GM08714 (cell line): ENCODE data around the gene PRRX2.
"Not testable (repeated sequence)": the region's sequence is repeated elsewhere in the genome, so short reads cannot be mapped to it uniquely, and the experiment has no call there.

Source experiments
- H3K4me3 ChIP-seq: fragments of 200-500 bp; sonication (Bioruptor generic); 2 replicates; pipeline ENCODE4 v1.5.1; 2014; ENCODE audit warnings: mild to moderate bottlenecking, low read length, inconsistent platforms
- ZNF274 ChIP-seq: IDR thresholded peaks from 2 replicates; pipeline ENCODE4 v1.6.1; 2012; ENCODE audit warnings: mild to moderate bottlenecking, low read depth, low read length

Gene PRRX2

DNA sequence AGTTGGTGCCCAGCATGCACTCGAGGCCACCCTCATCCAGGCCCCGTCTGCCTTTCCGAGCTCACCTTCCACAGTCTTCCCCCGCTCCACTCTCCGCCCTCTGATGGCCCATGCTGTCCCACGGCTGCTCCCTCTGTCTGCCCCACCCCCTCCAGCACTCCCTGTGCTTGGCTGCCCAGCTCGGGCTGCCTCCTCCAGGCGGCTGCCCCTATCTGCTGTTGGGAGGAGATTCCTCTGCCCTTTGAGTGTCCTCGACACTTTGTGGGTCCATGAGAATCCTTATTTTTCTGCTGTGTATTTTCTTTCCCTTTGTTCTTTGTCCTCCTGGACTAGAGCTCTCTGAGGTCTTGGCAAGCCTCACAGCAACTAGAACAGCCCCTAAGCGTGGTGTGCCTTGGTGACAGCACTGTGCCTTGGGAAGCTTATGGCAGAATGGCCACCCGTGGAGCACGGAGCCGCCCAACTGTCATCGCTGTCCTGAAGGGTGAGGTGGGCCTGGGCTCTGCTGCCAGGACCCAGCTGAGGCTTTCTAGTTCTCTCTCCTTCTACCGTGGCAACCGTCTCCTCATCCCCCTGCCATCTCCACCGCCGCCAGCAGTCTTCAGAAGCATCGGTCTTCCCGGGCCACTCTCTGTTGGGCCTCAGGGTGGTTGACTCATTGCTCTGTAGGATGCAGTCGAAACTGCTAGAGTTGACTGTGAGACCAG lies 34.3 kb upstream of the PRRX2 start:
- H3K4me3 ChIP-seq, result no peak overlapping the region
- no peak for TF ChIP-seq ZNF274

DNA sequence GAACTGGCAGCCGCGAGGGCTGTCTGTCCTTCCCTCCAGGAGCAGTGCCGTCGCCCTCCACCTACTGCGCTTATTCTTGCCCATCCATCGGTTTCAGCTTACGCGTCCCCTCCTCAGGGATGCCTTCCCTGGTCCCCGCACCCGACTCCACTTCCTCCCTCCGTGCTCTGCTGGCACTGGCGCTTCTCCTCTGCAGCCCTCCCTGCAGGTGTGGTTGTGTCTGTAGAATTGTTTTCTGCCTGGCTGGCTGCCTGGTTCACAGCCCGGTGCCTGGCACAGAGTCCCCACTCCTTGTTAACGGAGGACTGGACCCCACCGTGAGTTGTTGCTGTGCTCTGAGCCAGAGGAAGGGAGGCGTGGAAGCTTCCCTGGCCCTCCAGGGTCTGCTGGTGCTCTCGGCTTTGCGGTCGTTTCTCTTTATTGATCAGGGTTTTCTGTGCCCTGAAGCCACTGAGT lies 33.7 kb upstream of the PRRX2 start:
- no peak for TF ChIP-seq ZNF274
- no peak overlapping the region for H3K4me3 ChIP-seq

DNA sequence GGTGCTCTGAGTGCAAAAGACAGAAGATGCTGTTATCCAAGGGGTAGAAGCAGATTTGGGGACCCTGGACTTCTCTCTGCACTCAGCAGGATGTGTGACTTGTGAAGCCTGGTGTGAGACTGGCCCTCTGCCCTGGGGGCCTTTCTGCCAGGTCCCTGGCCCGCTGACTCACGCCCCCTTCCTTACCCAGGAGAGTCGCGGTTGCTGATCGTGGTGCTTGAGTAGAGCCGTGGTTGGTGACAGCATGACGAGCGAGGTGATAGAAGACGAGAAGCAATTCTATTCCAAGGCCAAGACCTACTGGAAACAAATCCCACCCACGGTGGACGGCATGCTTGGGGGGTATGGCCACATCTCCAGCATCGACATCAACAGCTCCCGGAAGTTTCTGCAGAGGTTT lies 33.0 kb upstream of the PRRX2 start:
- TF ChIP-seq ZNF274, result no peak
- no peak overlapping the region for H3K4me3 ChIP-seq

DNA sequence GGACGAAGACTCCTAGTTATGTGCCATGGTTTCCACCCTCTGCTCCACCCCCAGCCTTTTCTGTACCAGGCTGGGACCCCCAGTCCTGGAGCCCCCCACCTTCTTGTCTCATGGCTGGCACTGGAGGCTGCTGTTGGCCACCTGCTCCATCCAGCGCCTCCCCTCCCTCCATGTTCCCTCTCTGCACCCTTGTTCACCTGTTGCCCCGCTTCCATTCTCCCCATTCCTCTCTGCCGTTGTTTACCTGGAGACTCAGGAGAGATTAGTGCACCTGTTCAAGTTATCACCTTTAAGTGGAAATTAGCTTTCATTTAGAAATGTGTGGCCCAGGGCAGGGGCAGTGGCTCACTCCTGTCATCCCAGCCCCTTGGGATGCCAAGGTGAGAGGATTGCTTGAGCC lies 32.2 kb upstream of the PRRX2 start:
- no peak for TF ChIP-seq ZNF274
- H3K4me3 ChIP-seq, result no peak overlapping the region

DNA sequence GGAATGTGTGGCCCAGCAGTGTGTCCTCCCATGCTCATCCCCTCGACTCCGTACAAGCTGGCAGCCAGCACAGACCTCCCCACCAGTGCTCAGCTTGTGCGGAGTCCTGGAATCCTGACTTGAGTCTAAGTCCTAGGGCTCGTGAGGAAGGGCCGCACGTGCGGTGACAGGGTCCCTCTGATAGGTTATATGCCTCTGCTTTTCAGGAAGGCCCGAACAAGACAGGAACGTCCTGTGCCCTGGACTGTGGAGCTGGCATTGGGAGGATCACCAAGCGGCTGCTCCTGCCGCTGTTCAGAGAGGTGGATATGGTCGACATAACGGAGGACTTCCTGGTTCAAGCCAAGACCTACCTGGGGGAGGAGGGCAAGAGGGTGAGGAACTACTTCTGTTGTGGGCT lies 31.6 kb upstream of the PRRX2 start:
- H3K4me3 ChIP-seq, result no peak overlapping the region
- no peak for TF ChIP-seq ZNF274

DNA sequence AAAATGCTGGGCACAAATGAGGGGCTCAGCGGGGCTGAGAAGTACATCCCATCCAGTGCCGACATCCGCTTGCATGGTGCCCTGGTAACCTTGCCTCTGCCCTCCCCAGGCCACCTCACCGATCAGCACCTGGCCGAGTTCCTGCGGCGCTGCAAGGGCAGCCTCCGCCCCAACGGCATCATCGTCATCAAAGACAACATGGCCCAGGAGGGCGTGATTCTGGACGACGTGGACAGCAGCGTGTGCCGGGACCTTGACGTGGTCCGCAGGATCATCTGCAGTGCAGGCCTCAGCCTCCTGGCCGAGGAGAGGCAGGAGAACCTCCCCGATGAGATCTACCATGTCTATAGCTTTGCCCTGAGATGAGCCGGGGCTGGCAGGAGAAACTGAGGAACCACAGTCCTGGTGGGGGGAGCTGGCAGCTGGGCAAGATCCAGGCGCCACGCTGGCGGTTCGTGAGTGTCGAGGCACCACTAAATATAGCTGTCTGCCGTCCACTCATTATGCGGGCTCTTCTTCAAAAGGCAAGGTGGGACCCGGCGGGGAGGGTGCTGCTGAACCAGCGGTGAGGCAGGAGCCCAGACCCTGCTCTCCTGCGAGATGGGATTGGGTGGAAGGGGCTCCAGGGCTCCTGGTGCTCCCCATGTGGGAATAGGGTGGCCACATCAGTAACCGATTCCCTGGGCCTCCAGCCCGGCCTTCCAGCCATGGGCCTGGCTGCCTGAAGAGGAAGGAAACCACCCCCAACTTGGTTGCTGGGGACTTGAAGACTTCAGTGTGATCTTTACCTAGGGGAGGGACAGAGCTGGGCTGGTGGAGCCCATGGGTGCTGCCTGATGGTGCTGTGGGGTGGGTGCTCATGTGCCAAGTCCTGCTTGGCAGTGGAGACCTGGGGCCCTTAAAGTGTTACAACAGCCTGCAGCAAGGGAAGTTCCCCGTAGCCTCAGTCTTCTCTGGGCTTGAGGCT lies 30.1 kb upstream of the PRRX2 start:
- no peak overlapping the region for H3K4me3 ChIP-seq
- no peak for TF ChIP-seq ZNF274

DNA sequence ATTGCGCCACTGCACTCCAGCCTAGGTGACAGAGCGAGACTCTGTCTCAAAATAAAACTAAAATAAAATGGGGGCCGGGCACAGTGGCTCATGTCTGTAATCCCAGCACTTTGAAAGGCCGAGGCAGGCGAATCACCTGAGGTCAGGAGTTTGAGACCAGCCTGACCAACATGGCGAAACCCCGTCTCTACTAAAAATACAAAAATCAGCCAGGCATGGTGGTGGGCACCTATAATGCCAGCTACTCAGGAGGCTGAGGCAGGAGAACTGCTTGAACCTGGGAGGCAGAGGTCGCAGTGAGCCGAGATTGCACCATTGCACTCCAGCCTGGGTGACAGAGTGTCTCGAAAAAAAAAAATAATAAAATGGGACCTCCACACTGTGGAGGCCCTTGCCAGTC lies 29.1 kb upstream of the PRRX2 start:
- H3K4me3 ChIP-seq, result not testable (repeated sequence)

DNA sequence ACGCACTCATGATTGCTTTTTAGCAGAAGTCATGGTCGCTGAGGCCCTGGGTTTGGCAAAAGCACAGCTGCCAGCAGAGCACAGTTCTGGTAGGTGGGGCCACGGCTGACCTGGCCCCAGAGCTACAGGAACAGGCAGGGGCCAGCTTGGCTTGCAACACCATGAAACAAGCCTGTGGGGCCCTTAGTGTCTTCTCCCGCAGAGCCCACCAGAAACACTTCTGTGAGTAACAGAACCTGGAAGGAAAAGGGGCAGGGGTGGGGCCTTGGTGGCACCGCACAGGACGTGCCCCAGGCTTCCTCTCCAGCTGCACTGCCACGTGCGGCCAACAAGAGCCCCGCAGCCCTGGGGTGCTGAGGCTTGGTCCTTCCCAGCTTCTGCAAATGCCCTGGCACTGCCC lies 28.3 kb upstream of the PRRX2 start:
- no peak for TF ChIP-seq ZNF274

DNA sequence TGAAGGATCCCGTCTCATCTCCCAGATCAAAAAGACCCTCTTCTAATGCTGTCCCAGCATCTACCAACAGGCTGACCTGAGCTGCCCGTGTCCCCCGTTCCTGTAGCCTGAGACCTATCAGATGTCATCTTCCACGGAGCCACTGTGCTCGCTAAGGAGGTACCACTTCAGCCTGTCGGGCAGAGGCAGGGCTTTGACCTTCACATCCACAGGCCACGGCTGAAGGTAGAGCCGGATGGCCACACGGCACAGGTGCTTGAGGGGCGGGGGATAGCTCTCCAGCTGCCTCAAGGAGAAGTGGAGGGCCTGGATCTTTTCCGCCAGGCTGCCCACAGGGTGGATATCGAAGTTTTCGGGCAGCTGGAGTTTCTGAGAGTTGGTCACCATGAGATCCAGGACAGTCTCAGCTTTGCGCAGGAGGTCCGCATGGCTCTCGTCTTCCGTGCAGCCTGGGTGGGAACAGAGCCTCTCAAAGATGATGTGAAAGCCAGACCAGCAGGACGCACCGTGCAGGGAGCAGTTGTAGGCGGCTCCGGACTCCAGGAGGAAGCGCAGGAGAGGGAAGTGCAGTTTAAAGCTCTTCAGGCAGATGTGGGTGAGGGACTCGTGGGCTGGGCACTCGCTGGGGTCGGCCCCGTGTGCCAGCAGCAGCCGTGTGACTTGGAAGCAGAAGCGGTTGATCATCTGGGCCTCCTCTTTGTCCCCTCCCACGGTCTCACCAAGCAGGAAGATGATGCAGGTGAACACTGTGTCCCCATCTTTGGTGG lies 27.6 kb upstream of the PRRX2 start:
- H3K4me3 ChIP-seq, result no peak overlapping the region
- TF ChIP-seq ZNF274, result no peak

More for the DNA sequence above, 28.3 kb upstream of the PRRX2 start:
- no peak overlapping the region for H3K4me3 ChIP-seq

DNA sequence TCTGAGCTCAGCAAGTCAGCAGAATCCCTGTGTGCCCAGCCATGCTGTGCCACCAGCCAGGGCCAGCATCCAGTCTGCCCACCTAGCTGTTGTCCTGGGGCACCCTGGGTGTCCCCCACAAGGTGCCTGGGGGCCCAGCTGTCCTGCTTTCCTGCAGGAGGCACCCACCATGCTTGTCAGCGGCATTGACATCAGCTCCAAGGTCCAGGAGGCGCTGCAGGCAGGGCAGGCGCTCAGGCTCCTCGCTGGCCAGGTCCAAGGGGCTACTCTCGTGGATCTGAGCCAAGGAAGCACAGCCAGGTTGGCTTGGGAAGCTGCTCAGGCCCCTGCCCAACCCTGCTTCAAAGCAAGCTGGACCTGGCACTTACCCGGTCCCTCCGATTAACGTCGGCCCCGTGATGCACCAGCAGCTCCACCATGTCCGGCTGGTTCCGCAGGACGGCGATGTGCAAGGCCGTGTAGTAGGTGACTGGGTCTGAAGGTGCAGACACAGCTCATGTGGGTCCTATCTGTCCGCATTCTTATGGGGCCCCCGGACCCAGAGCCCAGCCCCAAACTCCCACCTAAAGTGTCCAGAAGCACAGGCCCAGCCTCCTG lies 26.3 kb upstream of the PRRX2 start:
- no peak overlapping the region for H3K4me3 ChIP-seq
- no peak for TF ChIP-seq ZNF274

DNA sequence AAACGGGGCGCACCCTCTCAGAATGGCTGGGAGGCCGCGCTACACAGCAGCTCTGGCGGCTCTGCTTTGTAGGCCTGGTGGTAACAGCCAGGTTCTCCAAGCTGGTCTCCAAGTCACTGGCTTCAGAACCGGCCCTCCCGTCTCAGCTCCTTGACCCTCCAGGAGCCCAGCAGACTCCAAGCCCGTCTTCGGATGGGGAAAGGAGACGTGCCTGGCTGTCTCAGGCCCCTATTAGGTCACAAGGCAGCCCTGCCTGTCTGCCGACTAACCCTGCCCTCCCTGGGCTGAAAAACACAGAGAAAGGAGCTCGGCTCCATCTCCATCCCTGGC lies 25.7 kb upstream of the PRRX2 start:
- no peak overlapping the region for H3K4me3 ChIP-seq
- TF ChIP-seq ZNF274, result no peak

DNA sequence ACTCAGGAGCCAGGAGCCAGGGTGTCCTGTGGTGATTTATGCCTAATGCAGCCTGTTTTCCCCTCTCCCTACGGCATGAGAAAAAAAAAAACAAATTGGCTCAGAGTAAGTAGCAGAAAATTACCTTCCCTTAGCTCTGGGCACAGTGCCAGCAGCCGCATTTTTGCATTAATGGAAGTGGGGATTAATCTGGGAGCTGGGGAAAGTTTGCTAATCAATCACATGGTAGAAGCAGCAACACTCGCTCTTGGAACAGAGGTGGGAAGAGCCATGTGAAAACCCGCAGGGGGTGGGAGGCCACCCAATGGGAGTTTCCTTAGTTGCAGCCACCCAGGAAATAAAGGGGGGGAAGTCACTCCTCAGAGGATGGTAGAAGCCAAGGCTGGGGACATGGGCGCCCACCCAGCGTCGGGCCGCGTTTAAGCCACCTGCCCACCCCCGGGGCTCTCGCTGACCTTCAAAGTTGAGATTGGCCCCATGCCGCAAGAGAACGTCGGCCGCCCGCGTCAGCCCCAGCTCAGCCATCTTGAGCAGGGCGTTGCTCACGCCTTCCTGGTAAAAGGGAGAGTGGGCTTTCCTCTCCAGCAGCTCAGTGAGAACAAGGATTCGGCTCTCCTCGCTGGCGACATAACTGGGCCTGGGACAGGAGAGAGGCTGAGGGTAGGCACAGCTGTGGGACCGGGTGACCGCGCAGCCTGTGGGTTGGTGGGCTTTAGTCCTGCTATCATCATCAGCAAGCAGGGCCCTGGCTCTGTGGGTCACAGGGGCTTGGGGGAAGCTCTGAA lies 25.2 kb upstream of the PRRX2 start:
- no peak for TF ChIP-seq ZNF274
- H3K4me3 ChIP-seq, result peak overlapping the region; percentile 92; the same call in 1 of the 2 replicates

DNA sequence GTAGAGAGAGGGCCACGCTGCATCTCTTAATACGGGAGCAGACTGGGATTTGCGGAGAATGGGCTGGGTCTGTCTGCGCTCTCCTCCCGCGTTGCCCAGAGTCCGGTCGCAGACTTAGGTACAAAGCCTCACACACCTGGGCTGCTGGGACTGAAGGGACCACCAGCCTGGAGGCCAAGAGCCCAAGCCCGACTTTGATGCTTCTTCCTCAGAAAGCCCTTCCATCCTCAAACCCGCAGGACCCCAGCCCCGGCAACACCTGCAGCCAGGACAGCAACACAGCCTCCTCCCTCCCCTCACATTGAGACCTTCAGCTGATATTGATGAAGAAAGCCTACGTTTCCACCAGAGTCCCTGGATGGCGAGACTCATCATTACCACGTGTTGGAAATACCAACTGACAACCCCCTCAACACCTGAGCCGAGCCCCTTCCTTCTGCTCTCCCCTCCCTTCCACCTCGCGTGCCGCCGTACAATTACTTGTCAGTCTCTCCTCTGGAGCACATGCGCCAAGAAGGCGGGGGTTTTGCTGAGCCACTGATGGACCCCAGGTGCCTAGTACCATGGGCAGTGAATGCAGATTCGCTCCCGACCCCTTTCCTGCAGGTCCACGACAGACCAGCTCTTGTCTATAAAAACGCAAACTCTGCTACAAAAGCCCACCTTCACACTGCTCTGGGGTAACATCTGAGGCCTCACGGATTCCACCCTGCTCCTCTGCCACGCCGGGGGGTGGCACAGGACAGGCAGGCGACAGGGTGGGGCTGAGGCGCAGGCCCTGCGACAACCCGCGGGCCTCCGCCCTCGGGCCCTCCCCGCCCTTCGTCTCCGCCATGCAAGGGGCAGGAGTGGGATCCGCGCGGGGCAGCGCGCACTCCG lies 24.3 kb upstream of the PRRX2 start:
- TF ChIP-seq ZNF274, result no peak
- H3K4me3 ChIP-seq, result peak overlapping the region; percentile 92
